Left lung (tissue), 10 donors: ENCODE results near the gene RHOT2. TPM values are rescaled to one million over a fixed set of nuclear protein-coding genes. Genes with fewer than 3 reads are reported as not detected.

Experiments
- ATAC-seq: fragments of 200-7000 bp; cut with Tn5 transposase; one replicate; pipeline ENCODE4 v1.9.1; 2020; ENCODE audit warnings: moderate library complexity
- DNase-seq, 4 donors: peaks; one replicate each; pipeline ENCODE4 v3.0.0-alpha.2; 2013 to 2020
- H3K27ac ChIP-seq, 2 donors: fragments of 200-600 bp; sonication (generic) in 1 of 2; one replicate each; pipeline versions ENCODE4 v1.5.0 to v1.8.0; 2020 to 2021
- H3K27me3 ChIP-seq, 2 donors: fragments of 200-600 bp; sonication (generic) in 1 of 2; one replicate each; pipeline versions ENCODE4 v1.5.0 to v1.8.0; 2020 to 2021
- H3K36me3 ChIP-seq, 2 donors: fragments of 200-600 bp; sonication (generic) in 1 of 2; one replicate each; pipeline versions ENCODE4 v1.5.0 to v1.8.0; 2020 to 2021
- H3K4me1 ChIP-seq, 2 donors: fragments of 200-600 bp; one replicate each; pipeline ENCODE4 v1.8.0; 2021
- H3K4me3 ChIP-seq, 2 donors: fragments of 200-600 bp; sonication (generic) in 1 of 2; one replicate each; pipeline versions ENCODE4 v1.5.0 to v1.8.0; 2020 to 2021; ENCODE audit warnings: mild to moderate bottlenecking in 1 of 2
- H3K9me3 ChIP-seq, 2 donors: fragments of 200-600 bp; sonication (generic) in 1 of 2; one replicate each; pipeline versions ENCODE4 v1.5.0 to v1.8.0; 2020 to 2021
- CTCF ChIP-seq, 2 donors: fragments of 200-600 bp; sonication (generic) in 1 of 2; IDR thresholded peaks; one replicate each; pipeline versions ENCODE4 v1.5.0 to v1.8.0; 2021; ENCODE audit warnings: antibody characterized with exemption in 2 of 2
- intact Hi-C, 2 donors: fragments of 100-400 bp; cut with DNase I; formaldehyde crosslinking; loops; one replicate each; pipeline versions ENCODE4 v1.11.2 to v1.14.2; 2022
- polyA plus RNA-seq, 6 donors: library from polyadenylated mRNA; unstranded; fragments of 120-200 nt; gene quantifications; one replicate each; pipeline ENCODE4 v1.2.1, GENCODE V29; 2013; ENCODE audit not compliant: insufficient read length in 6 of 6
- total RNA-seq, 2 donors: library from RNA; stranded (reverse); fragmentation: NEBNext Ultra II Directional; extraction: Animal tissue kit (Norgen Biotek cat#: 25700); gene quantifications; one replicate each; pipeline ENCODE4 v1.2.1, GENCODE V29; 2021
- donor health status: DM: no; HTN: yes; CAD: no.
- donor health status: DM: no; HTN: no; CAD: no.

RHOT2 gene
- total and polyA plus RNA-seq, 8 donors, result 59.8 to 104 (median 76.3) TPM

- H3K9me3 ChIP-seq, result no peaks in the 10 kb centered on the region
- H3K4me3 ChIP-seq, result peak overlapping the region; percentile 77 to 80
- H3K36me3 ChIP-seq, result peaks cover 0 to 4% of the 10 kb centered on the region in 2 donors
- H3K4me1 ChIP-seq, result peaks cover 14 to 45% of the 10 kb centered on the region in 2 donors
- ATAC-seq (no peak), DNase-seq (no peak)
- H3K27ac ChIP-seq, result peak overlapping the region; percentile 86 to 87
- H3K27me3 ChIP-seq, result peaks cover 0 to 42% of the 10 kb centered on the region in 2 donors
- no peak for TF ChIP-seq CTCF (IDR thresholded peaks at IDR 0.05)
- intact Hi-C loops, result no loop called here
These were observed 52.0 kb downstream of the RHOT2 start for GRCh38 chr16:719815-720446.

GRCh38 chr16:720447-720989 is 52.6 kb downstream of the RHOT2 start:
- peak in 2 of 4 donors; percentile 50 to 72 for DNase-seq
- Histone ChIP-seq H3K4me1 (peaks cover 14 to 41% of the 10 kb centered on the region in 2 donors), H3K27ac (peak overlapping the region; percentile 86 to 87), H3K9me3 (no peaks in the 10 kb centered on the region), H3K4me3 (peak overlapping the region; percentile 77 to 80), H3K27me3 (peaks cover 0 to 42% of the 10 kb centered on the region in 2 donors), H3K36me3 (peaks cover 0 to 4% of the 10 kb centered on the region in 2 donors)
- intact Hi-C loops, result no loop called here
- no peak for TF ChIP-seq CTCF (IDR thresholded peaks at IDR 0.05)
- ATAC-seq, result peak; percentile 37

GRCh38 chr16:720990-721764 is 53.2 kb downstream of the RHOT2 start, which contains the start of gene ANTKMT:
ANTKMT (plus strand) TSS chr16:721146; CDS start chr16:721275, 129 bp downstream.
- peak within 1 kb of the TSS; percentile 77 to 80 for H3K4me3 ChIP-seq
- H3K27ac ChIP-seq, result peak within 1 kb of the TSS; percentile 86 to 87
- DNase-seq (peak; percentile 77 to 95 (median 82)), ATAC-seq (peak; percentile 85)
- peaks cover 0 to 42% of the 10 kb centered on the region in 2 donors for H3K27me3 ChIP-seq
- no peak for TF ChIP-seq CTCF (IDR thresholded peaks at IDR 0.05)
- no peaks in the 10 kb centered on the region for H3K9me3 ChIP-seq
- peaks cover 0 to 4% of the 10 kb centered on the region in 2 donors for H3K36me3 ChIP-seq
- peaks cover 11 to 36% of the 10 kb centered on the region in 2 donors for H3K4me1 ChIP-seq
- intact Hi-C loops, result no loop called here

GRCh38 chr16:721765-722540 is 54.0 kb downstream of the RHOT2 start:
- Histone ChIP-seq H3K27ac (peak overlapping the region in 1 of 2 donors; percentile 86), H3K36me3 (peaks cover 0 to 4% of the 10 kb centered on the region in 2 donors), H3K4me3 (peak overlapping the region; percentile 77 to 80), H3K4me1 (peaks cover 9 to 37% of the 10 kb centered on the region in 2 donors), H3K9me3 (no peaks in the 10 kb centered on the region), H3K27me3 (peaks cover 0 to 42% of the 10 kb centered on the region in 2 donors)
- intact Hi-C loops, result no loop called here
- ATAC-seq (no peak), DNase-seq (no peak)
- TF ChIP-seq CTCF (IDR thresholded peaks at IDR 0.05), result no peak
